GM19324 (cell line): ENCODE results near the gene CHURC1.

Experiments used
- ATAC-seq: cut with Tn5 transposase; IDR thresholded peaks from one replicate; pipeline ENCODE4 v1.9.1; 2021; ENCODE audit warnings: mild to moderate bottlenecking, moderate library complexity; ENCODE audit not compliant: unreplicated experiment, low FRiP score

The CHURC1 gene

GRCh38 chr14:64953661-64954060 is 39.4 kb downstream of the CHURC1 start:
- ATAC-seq, result no peak

- no peak for ATAC-seq
Observed at GRCh38 chr14:64954491-64955240, 40.4 kb downstream of the CHURC1 start.

GRCh38 chr14:64955297-64955696 is 41.0 kb downstream of the CHURC1 start:
- ATAC-seq, result no peak

GRCh38 chr14:64956697-64957406 is 42.6 kb downstream of the CHURC1 start:
- no peak for ATAC-seq

GRCh38 chr14:64958201-64958600 is 43.9 kb downstream of the CHURC1 start:
- no peak for ATAC-seq

- ATAC-seq, result no peak
Observed at GRCh38 chr14:64958743-64959142, 44.5 kb downstream of the CHURC1 start.

- ATAC-seq, result no peak
Observed at GRCh38 chr14:64960762-64961276, 46.6 kb downstream of the CHURC1 start.

GRCh38 chr14:64963611-64964010 is 49.4 kb downstream of the CHURC1 start:
- ATAC-seq, result no peak

- ATAC-seq, result no peak
Observed at GRCh38 chr14:64965356-64966000, 51.2 kb downstream of the CHURC1 start.

- ATAC-seq, result no peak
Observed at GRCh38 chr14:64966976-64967375, 52.7 kb downstream of the CHURC1 start.

- ATAC-seq, result no peak
Observed at GRCh38 chr14:64968167-64968566, 53.9 kb downstream of the CHURC1 start.

- ATAC-seq, result no peak
Observed at GRCh38 chr14:64968651-64969050, 54.4 kb downstream of the CHURC1 start.

GRCh38 chr14:64970041-64970440 is 55.8 kb downstream of the CHURC1 start:
- no peak for ATAC-seq

GRCh38 chr14:64970776-64971477 is 56.7 kb downstream of the CHURC1 start:
- no peak for ATAC-seq

GRCh38 chr14:64971491-64971942 is 57.3 kb downstream of the CHURC1 start:
- no peak for ATAC-seq

GRCh38 chr14:64971943-64972791 is 57.9 kb downstream of the CHURC1 start, which contains the start of gene RAB15:
TSS of gene RAB15 (minus strand) at chr14:64972336. CDS start at chr14:64972076, 260 bp downstream.
- no peak for ATAC-seq

- ATAC-seq, result no peak
Observed at GRCh38 chr14:64973026-64973442, 58.8 kb downstream of the CHURC1 start.

GRCh38 chr14:64973826-64974225 is 59.6 kb downstream of the CHURC1 start:
- no peak for ATAC-seq

- no peak for ATAC-seq
Observed at GRCh38 chr14:64974563-64974962, 60.3 kb downstream of the CHURC1 start.
